ENCODE measurements around the gene PLCH1. TPM values are rescaled to one million over a fixed set of nuclear protein-coding genes. Genes with fewer than 3 reads are reported as not detected.
A peak's percentile ranks its signal among the peaks of the same experiment; 100 is the strongest.

PLCH1 gene
- total RNA-seq, 1 experiment from 2014 or later: 4.1 TPM

DNA sequence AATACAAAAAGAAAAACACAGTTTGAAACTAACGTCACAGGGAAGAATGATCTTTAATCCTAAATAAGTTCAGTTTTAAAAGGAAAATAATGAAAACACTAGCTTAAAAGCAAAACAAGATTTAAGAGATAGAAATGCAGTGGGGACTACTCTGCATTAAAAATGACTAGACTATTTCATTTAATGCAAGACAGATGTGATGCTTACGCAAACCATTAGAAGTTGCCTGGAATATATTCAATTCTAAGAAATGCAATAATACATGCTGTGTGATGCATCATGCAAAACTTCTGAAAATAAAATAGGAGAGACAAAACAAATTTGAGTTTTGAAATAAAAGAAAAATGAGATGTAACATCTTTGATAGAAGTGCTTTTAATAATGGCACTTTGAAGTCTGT lies 353.8 kb downstream of the PLCH1 start:
- no peak for TF ChIP-seq EZH2phosphoT487 (IDR thresholded peaks at IDR 0.05; ENCODE audit: borderline replicate concordance, low read length)
- TF ChIP-seq, protein P1, sequence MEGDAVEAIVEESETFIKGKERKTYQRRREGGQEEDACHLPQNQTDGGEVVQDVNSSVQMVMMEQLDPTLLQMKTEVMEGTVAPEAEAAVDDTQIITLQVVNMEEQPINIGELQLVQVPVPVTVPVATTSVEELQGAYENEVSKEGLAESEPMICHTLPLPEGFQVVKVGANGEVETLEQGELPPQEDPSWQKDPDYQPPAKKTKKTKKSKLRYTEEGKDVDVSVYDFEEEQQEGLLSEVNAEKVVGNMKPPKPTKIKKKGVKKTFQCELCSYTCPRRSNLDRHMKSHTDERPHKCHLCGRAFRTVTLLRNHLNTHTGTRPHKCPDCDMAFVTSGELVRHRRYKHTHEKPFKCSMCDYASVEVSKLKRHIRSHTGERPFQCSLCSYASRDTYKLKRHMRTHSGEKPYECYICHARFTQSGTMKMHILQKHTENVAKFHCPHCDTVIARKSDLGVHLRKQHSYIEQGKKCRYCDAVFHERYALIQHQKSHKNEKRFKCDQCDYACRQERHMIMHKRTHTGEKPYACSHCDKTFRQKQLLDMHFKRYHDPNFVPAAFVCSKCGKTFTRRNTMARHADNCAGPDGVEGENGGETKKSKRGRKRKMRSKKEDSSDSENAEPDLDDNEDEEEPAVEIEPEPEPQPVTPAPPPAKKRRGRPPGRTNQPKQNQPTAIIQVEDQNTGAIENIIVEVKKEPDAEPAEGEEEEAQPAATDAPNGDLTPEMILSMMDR (conservative IDR thresholded peaks at IDR 0.05; ENCODE audit: low read depth, low read length): no peak
- no peak for TF ChIP-seq EZH2 (IDR thresholded peaks at IDR 0.05; ENCODE audit: low read length, unreplicated experiment)
- H2AFZ ChIP-seq (ENCODE audit: low read length): no peak overlapping the region
- CTCF ChIA-PET: no interaction called here
- H3K79me2 ChIP-seq (ENCODE audit: low read length): no peaks in the 10 kb centered on the region
- peak overlapping the region; percentile 62 for H3K4me2 ChIP-seq (ENCODE audit: low read length)
- H3K9me2 ChIP-seq (replicated peaks; ENCODE audit: low read length): no peaks in the 10 kb centered on the region
- DNase-seq: no peak
- peaks cover 26% of the 10 kb centered on the region for H3K4me1 ChIP-seq (ENCODE audit: insufficient read depth, low read length)
- H3K36me3 ChIP-seq (ENCODE audit: low read depth, low read length): no peaks in the 10 kb centered on the region
- no peaks in the 10 kb centered on the region for H3K9me3 ChIP-seq (ENCODE audit: low read length)
- H3F3A ChIP-seq (ENCODE audit: low read length, unreplicated experiment): no peaks in the 10 kb centered on the region
- POLR2A ChIA-PET (ENCODE audit: unreplicated experiment): no interaction called here
- H3K27me3 ChIP-seq (ENCODE audit: low read length): no peaks in the 10 kb centered on the region
- no peak; the same call in 1 of the 2 replicates for ATAC-seq
- BruUV-seq (replicated peaks): no TSS peak
- intact Hi-C loops (cut with micrococcal nuclease): loop anchor here (1.0 kb wide), 1 partner anchor 25 kb away; no protein-coding TSS in a partner anchor
- H4K20me1 ChIP-seq (ENCODE audit: low read length): no peaks in the 10 kb centered on the region
- peak overlapping the region; percentile 51; the same call in 1 of the 2 replicates for H3K27ac ChIP-seq (ENCODE audit: low read length)
- H3K4me3 ChIP-seq (ENCODE audit: low read length): no peak overlapping the region
- H3K9ac ChIP-seq (ENCODE audit: low read length): no peak overlapping the region

DNA sequence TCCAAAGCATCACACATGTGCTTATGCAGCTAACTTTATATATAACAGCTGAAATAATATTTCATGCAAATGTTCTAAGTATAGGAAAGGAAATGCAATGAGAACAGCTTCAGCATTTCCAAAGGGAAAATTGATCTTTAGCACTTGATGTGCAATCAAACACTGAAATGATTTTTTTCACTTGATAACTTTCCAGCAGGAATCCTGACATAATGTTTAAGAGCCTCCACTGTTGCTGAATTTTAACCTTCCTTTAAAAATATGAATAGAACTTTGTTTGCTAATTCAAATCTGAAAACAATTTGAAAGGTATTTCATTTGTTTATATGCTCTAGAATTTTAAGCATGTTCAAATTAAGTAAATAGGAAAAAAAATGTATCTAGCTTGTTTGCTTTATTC lies 354.5 kb downstream of the PLCH1 start:
- Histone ChIP-seq H3K9me2 (replicated peaks; ENCODE audit: low read length) (no peaks in the 10 kb centered on the region), H3K9me3 (ENCODE audit: low read length) (no peaks in the 10 kb centered on the region), H3K4me2 (ENCODE audit: low read length) (no peak overlapping the region), H3K27ac (ENCODE audit: low read length) (no peak overlapping the region), H3K4me1 (ENCODE audit: insufficient read depth, low read length) (peaks cover 26% of the 10 kb centered on the region), H3F3A (ENCODE audit: low read length, unreplicated experiment) (no peaks in the 10 kb centered on the region), H3K36me3 (ENCODE audit: low read depth, low read length) (no peaks in the 10 kb centered on the region), H2AFZ (ENCODE audit: low read length) (no peak overlapping the region), H3K4me3 (ENCODE audit: low read length) (no peak overlapping the region), H3K79me2 (ENCODE audit: low read length) (no peaks in the 10 kb centered on the region), H3K27me3 (ENCODE audit: low read length) (no peaks in the 10 kb centered on the region), H4K20me1 (ENCODE audit: low read length) (no peaks in the 10 kb centered on the region), H3K9ac (ENCODE audit: low read length) (no peak overlapping the region)
- intact Hi-C loops (cut with micrococcal nuclease): no loop called here
- POLR2A ChIA-PET (ENCODE audit: unreplicated experiment): no interaction called here
- TF ChIP-seq, protein P1 (conservative IDR thresholded peaks at IDR 0.05; ENCODE audit: low read depth, low read length): no peak
- TF ChIP-seq EZH2phosphoT487 (IDR thresholded peaks at IDR 0.05; ENCODE audit: borderline replicate concordance, low read length) (no peak), EZH2 (IDR thresholded peaks at IDR 0.05; ENCODE audit: low read length, unreplicated experiment) (no peak)
- no peak for DNase-seq
- no TSS peak for BruUV-seq (replicated peaks)
- no peak for ATAC-seq
- CTCF ChIA-PET: no interaction called here

DNA sequence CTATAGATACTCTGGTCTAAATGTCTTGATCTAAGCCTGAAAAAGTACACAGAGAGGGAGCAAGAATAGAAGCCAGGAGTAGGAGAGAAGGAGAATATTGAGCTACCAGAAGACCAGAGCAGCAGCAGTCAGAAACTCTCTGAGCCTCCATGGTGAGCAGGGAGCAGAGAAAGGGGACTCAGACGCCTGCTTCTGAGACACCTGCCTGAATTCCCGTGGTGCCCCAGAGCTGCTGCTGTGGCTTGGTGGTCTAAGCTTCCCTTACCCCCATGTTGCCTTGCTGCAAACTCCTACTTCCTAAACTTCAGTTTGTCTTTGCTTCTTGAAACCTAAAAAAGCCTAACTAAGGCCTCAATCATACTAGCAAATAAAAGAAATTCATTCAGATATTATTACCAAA lies 356.5 kb downstream of the PLCH1 start:
- no peak for ATAC-seq
- Histone ChIP-seq H3K9me2 (replicated peaks; ENCODE audit: low read length) (no peaks in the 10 kb centered on the region), H2AFZ (ENCODE audit: low read length) (no peak overlapping the region), H3K4me3 (ENCODE audit: low read length) (no peak overlapping the region), H3K9me3 (ENCODE audit: low read length) (no peaks in the 10 kb centered on the region), H3K27me3 (ENCODE audit: low read length) (no peaks in the 10 kb centered on the region), H3K36me3 (ENCODE audit: low read depth, low read length) (no peaks in the 10 kb centered on the region), H4K20me1 (ENCODE audit: low read length) (no peaks in the 10 kb centered on the region), H3K9ac (ENCODE audit: low read length) (no peak overlapping the region), H3K4me1 (ENCODE audit: insufficient read depth, low read length) (peaks cover 26% of the 10 kb centered on the region), H3K27ac (ENCODE audit: low read length) (no peak overlapping the region), H3K79me2 (ENCODE audit: low read length) (no peaks in the 10 kb centered on the region), H3F3A (ENCODE audit: low read length, unreplicated experiment) (no peaks in the 10 kb centered on the region), H3K4me2 (ENCODE audit: low read length) (no peak overlapping the region)
- POLR2A ChIA-PET (ENCODE audit: unreplicated experiment): no interaction called here
- intact Hi-C loops (cut with micrococcal nuclease): loop anchor here (10.0 kb wide), 3 partner anchors 106 to 466 kb away; partner anchors contain the start of gene SLC33A1
- BruUV-seq (replicated peaks): no TSS peak
- TF ChIP-seq EZH2 (IDR thresholded peaks at IDR 0.05; ENCODE audit: low read length, unreplicated experiment) (no peak), EZH2phosphoT487 (IDR thresholded peaks at IDR 0.05; ENCODE audit: borderline replicate concordance, low read length) (no peak)
- TF ChIP-seq, protein P1 (conservative IDR thresholded peaks at IDR 0.05; ENCODE audit: low read depth, low read length): no peak
- CTCF ChIA-PET: no interaction called here
- no peak for DNase-seq
